ENCODE results near the gene AFAP1L2. TPM values are rescaled to one million over a fixed set of nuclear protein-coding genes. Genes with fewer than 3 reads are reported as not detected.
A peak's percentile ranks its signal among the peaks of the same experiment; 100 is the strongest.

AFAP1L2 gene
- total RNA-seq, 2 donors from 2014 or later, result 10.5 to 17.9 TPM

DNA sequence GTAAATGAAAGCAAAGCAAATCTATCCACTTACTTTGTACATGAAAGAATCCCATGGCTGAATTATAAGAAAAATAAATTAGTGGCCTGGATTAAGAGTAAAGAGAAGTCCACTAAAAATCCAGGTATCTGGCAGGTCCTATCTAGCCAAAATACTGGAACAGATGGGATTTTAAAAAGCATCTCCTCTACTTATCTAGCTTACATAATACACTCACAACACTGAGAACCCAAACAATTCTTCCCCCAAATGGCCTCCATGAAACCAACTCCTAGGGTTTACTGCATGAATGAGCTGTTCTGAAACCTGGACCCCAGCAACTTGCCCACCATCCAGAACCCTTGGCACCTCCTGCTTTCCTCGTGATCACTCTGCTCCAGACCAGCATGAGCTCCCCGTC lies 61.3 kb downstream of the AFAP1L2 start:
- H3K9me3 ChIP-seq, result no peaks in the 10 kb centered on the region
- intact Hi-C loops (cut with DNase I), result no loop called here
- DNase-seq (no peak), ATAC-seq (no peak)
- no peaks in the 10 kb centered on the region for H3K4me1 ChIP-seq
- no peaks in the 10 kb centered on the region for H3K36me3 ChIP-seq (replicated peaks in 1 of 2; ENCODE audit: insufficient read depth in 1 of 2, low read depth in 2 of 2)
- H3K27me3 ChIP-seq, result no peaks in the 10 kb centered on the region
- H3K4me3 ChIP-seq, result no peak overlapping the region
- WGBS, 2 donors, result 83 to 86% methylated on average over 2 of the region's 2 CpGs
- TF ChIP-seq, protein P1, sequence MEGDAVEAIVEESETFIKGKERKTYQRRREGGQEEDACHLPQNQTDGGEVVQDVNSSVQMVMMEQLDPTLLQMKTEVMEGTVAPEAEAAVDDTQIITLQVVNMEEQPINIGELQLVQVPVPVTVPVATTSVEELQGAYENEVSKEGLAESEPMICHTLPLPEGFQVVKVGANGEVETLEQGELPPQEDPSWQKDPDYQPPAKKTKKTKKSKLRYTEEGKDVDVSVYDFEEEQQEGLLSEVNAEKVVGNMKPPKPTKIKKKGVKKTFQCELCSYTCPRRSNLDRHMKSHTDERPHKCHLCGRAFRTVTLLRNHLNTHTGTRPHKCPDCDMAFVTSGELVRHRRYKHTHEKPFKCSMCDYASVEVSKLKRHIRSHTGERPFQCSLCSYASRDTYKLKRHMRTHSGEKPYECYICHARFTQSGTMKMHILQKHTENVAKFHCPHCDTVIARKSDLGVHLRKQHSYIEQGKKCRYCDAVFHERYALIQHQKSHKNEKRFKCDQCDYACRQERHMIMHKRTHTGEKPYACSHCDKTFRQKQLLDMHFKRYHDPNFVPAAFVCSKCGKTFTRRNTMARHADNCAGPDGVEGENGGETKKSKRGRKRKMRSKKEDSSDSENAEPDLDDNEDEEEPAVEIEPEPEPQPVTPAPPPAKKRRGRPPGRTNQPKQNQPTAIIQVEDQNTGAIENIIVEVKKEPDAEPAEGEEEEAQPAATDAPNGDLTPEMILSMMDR (IDR thresholded peaks at IDR 0.05), result no peak
- no peak for TF ChIP-seq POLR2A (IDR thresholded peaks at IDR 0.05)
- no peak overlapping the region for H3K27ac ChIP-seq

DNA sequence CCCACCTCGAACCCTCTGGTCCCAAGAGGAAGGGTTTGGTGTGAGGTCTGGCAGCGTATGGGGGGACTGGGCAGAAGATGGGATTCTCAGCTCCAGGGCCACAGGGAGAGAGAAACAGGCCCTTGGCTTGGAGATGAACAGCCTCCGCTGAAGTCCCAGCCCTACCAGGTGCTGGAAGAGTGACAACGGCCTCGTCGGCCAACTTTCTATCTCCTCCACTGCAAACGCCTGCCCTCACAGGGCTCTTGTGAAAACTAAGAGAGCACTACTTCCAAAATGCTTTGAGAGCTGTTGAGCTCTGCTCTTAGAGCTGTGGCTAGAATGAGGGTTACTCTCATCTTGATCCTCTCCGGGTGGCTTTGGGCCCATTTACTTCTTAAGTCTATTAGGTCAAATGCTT lies 63.5 kb downstream of the AFAP1L2 start:
- Histone ChIP-seq H3K27me3 (no peaks in the 10 kb centered on the region), H3K36me3 (replicated peaks in 1 of 2; ENCODE audit: insufficient read depth in 1 of 2, low read depth in 2 of 2) (no peaks in the 10 kb centered on the region), H3K9me3 (no peaks in the 10 kb centered on the region), H3K27ac (no peak overlapping the region), H3K4me1 (peaks cover 10% of the 10 kb centered on the region), H3K4me3 (no peak overlapping the region)
- WGBS, 2 donors, result 88 to 93% methylated on average over 7 to 8 of the region's 8 CpGs
- no peak for TF ChIP-seq POLR2A (IDR thresholded peaks at IDR 0.05)
- TF ChIP-seq, protein P1 (IDR thresholded peaks at IDR 0.05), result no peak
- ATAC-seq (no peak), DNase-seq (no peak)
- intact Hi-C loops (cut with DNase I), result no loop called here

DNA sequence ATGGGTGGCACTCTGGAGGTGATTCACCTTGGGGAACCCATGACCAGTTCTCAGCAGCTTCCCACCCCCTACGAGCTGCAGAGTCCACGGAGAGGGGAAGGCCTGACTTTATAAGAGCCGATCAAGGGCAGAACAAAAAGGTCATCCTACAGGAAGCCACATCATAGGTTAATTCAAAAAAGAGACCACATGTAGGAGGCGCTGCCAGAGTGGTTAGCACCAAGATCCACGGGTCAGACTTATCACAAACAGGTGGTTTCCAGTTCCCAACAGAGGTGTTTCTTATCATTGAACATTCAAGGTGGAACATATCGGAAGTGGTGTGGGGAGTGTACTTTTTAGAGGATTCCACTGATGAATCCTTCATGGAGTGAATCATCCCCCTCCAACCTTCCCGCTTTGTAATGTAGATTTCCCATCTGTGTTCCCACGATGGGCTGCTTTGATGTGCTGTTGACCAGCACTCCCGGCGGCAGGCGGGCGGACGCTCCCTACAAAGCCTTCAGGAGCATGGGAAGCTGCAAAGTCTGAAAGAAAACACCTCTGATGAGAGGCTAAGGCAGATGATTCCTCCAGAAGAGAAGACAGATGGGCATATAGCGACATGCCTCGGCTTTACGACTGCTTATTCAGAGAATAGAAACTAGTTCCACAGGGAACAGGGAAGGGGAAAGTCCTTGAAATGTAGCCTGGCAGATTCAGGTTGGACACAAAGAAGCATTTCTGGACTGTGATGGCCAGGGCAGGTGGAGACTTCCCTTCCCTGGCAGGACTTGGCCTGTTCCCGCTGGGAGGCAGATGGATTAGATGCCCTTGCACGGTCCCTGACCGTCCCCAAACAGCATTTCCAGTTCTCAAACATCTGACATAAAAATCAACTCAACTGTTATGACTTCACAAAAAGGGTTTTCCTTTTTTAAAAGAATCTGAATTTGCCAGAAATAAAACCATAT lies 66.5 kb downstream of the AFAP1L2 start:
- DNase-seq (no peak), ATAC-seq (no peak)
- WGBS, 2 donors, result 83 to 87% methylated on average over 19 of the region's 19 CpGs
- intact Hi-C loops (cut with DNase I), result no loop called here
- no peaks in the 10 kb centered on the region for H3K27me3 ChIP-seq
- H3K4me1 ChIP-seq, result peaks cover 10% of the 10 kb centered on the region
- H3K9me3 ChIP-seq, result no peaks in the 10 kb centered on the region
- H3K27ac ChIP-seq, result no peak overlapping the region
- TF ChIP-seq, protein P1 (IDR thresholded peaks at IDR 0.05), result no peak
- no peak for TF ChIP-seq POLR2A (IDR thresholded peaks at IDR 0.05)
- H3K4me3 ChIP-seq, result no peak overlapping the region
- H3K36me3 ChIP-seq (replicated peaks in 1 of 2; ENCODE audit: insufficient read depth in 1 of 2, low read depth in 2 of 2), result no peaks in the 10 kb centered on the region

DNA sequence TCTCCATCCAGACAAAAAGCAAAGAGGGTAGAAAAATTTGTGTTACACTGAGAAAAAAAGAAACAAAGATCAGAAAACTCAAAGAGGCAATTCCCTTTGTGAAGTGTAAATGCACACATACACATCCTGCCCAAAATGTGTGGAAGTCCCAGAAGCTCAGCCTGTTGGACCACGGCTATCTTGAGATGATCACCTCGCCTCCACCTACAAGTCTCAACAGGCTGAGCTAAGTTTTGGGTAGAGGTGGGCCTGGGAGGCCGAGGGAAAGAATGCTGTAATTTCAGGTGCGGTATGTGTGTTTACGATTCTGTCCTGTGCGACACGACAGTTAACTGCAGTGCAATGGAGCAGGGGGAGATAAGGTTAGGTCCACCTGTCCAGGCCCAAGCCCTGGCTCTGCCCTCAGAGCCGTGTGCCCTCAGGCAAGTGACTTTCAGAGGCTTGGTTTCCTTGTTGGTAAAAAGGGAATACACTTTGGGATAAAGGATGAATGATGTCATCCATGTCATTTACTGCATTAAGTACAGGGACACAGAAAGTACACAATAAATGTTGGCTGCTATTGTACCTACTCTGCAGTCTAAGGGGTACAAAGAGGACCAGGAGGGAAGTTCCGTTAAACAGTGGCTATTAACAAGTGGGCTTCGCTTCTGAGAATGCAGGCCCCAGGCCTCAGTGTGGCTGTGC lies 67.3 kb downstream of the AFAP1L2 start:
- Histone ChIP-seq H3K9me3 (no peaks in the 10 kb centered on the region), H3K36me3 (replicated peaks in 1 of 2; ENCODE audit: insufficient read depth in 1 of 2, low read depth in 2 of 2) (no peaks in the 10 kb centered on the region), H3K4me3 (no peak overlapping the region), H3K27me3 (no peaks in the 10 kb centered on the region), H3K4me1 (peaks cover 10% of the 10 kb centered on the region), H3K27ac (no peak overlapping the region)
- WGBS, 2 donors, result 56 to 63% methylated on average over 10 of the region's 10 CpGs
- ATAC-seq (no peak), DNase-seq (peak in 2 of 4 donors; percentile 13 to 28)
- intact Hi-C loops (cut with DNase I), result no loop called here
- TF ChIP-seq, protein P1 (IDR thresholded peaks at IDR 0.05), result no peak
- no peak for TF ChIP-seq POLR2A (IDR thresholded peaks at IDR 0.05)

All from body of pancreas (tissue), 4 donors.